H1 (cell line): Measurements from ENCODE around the gene CDHR5. TPM values are rescaled to one million over a fixed set of nuclear protein-coding genes. Genes with fewer than 3 reads are reported as not detected.

Experiments
- BCL11A ChIP-seq, 2 experiments: IDR thresholded peaks; one replicate each; pipeline ENCODE4 v1.6.1; 2011; ENCODE audit warnings: low read depth in 2 of 2, low read length in 2 of 2, mild to moderate bottlenecking in 2 of 2
- CBX5 ChIP-seq: fragments of 300-800, 300-1000 bp; sonication (generic); IDR thresholded peaks from 2 replicates; pipeline ENCODE4 v1.7.1; 2016; ENCODE audit warnings: antibody characterized with exemption, low read length, low read depth
- FOSL1 ChIP-seq: IDR thresholded peaks from 2 replicates; pipeline ENCODE4 v1.6.1; 2011; ENCODE audit warnings: mild to moderate bottlenecking, low read depth, low read length, moderate library complexity; ENCODE audit not compliant: insufficient read depth
- KDM5A ChIP-seq: fragments of 200-600 bp; IDR thresholded peaks from 2 replicates; pipeline ENCODE4 v1.7.1; 2012; ENCODE audit warnings: mild to moderate bottlenecking, low read length, inconsistent platforms, mixed read lengths
- PHF8 ChIP-seq: fragments of 200-600 bp; sonication (generic); conservative IDR thresholded peaks from 2 replicates; pipeline ENCODE4 v1.7.1; 2012; ENCODE audit warnings: low read depth, mild to moderate bottlenecking, inconsistent platforms, low read length, moderate library complexity
- POU5F1 ChIP-seq: IDR thresholded peaks from 2 replicates; pipeline ENCODE4 v1.6.1; 2011; ENCODE audit warnings: low read depth, mild to moderate bottlenecking, low read length, moderate library complexity
- SIN3A ChIP-seq, 2 experiments: IDR thresholded peaks in 1 of 2; conservative IDR thresholded peaks in 1 of 2; 2 replicates each; pipeline ENCODE4 v1.6.1; 2011 to 2012; ENCODE audit warnings: low read length in 2 of 2, improper control_type of control experiment in 1 of 2, low read depth in 1 of 2, mild to moderate bottlenecking in 1 of 2
- SP2 ChIP-seq: IDR thresholded peaks from 2 replicates; pipeline ENCODE4 v1.6.1; 2012; ENCODE audit warnings: mild to moderate bottlenecking, low read length, inconsistent platforms
- SP4 ChIP-seq: IDR thresholded peaks from 2 replicates; pipeline ENCODE4 v1.6.1; 2012; ENCODE audit warnings: low read length, inconsistent platforms
- TBP ChIP-seq: IDR thresholded peaks from 2 replicates; pipeline ENCODE4 v1.6.1; 2011; ENCODE audit warnings: low read depth, low read length, improper control_type of control experiment
- polyA plus RNA-seq, 7 experiments: library from polyadenylated mRNA; depleted of rRNA in 3 of 7; stranded (reverse) in 5 of 7; unstranded in 2 of 7; fragments of >200 nt in 5 of 7; fragments of 200-250 nt in 2 of 7; gene quantifications; 1 replicate in 5 of 7; 2 replicates in 1 of 7; 4 replicates in 1 of 7; pipeline versions ENCODE4 v1.2.1 to v1.2.3, GENCODE V29; 2011 to 2013; ENCODE audit warnings: missing spikeins in 2 of 7, mixed read lengths in 2 of 7
- total RNA-seq: library from RNA; stranded (reverse); fragmentation: NEBNext Ultra II Directional; extraction: Animal tissue kit (Norgen Biotek cat#: 25700); gene quantifications from 2 replicates; pipeline ENCODE4 v1.2.1, GENCODE V29; 2021
- TF ChIP-seq, protein P1 (sequence below): fragments of 300-600 bp; sonication (generic); IDR thresholded peaks from 2 replicates; pipeline ENCODE4 v1.7.1; 2012; ENCODE audit warnings: low read length, moderate library complexity, mild to moderate bottlenecking, inconsistent platforms; ENCODE audit not compliant: insufficient replicate concordance

Gene CDHR5
- total and polyA plus RNA-seq, 2 of the 8 experiments (the other 6 are each of a cell fraction or from before 2014, with no cell fraction given), result not detected

DNA sequence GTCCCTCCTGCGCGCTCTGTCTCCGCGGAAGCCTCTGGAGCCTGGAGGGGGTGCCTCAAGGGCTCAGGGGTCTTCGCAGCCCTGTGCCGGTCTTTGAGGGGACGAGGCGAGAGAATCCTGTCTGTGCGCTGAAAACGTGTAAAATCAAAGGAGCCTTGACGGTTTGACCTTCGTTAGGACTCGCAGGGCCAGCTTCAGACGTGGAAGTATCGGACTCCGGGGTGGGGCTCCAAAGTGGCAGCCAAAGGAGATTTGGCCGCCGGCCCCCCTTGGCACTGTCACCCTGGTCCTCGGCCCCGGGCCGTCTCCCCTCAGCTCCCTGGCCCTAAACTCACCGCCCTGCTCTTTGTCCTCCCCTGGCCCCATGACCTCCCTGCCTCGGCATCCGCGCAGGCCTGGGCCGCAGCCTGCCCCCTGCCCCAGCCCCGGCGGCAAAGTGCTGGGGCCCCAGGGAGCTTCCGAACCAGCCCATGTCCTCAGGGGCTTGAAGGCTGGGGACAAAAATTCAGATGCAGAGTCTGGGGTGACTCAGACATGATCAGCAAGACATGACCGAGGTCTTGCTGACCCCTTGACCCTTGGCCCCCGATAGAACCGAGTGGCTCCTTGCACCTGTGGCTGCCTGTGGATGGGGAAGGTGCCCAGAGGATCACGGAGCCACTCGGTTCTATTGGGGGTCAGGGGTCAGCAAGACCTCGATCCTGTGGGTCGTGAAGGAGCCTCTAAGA is 55.4 kb downstream of the CDHR5 start (continued):
- TF ChIP-seq, protein P1, sequence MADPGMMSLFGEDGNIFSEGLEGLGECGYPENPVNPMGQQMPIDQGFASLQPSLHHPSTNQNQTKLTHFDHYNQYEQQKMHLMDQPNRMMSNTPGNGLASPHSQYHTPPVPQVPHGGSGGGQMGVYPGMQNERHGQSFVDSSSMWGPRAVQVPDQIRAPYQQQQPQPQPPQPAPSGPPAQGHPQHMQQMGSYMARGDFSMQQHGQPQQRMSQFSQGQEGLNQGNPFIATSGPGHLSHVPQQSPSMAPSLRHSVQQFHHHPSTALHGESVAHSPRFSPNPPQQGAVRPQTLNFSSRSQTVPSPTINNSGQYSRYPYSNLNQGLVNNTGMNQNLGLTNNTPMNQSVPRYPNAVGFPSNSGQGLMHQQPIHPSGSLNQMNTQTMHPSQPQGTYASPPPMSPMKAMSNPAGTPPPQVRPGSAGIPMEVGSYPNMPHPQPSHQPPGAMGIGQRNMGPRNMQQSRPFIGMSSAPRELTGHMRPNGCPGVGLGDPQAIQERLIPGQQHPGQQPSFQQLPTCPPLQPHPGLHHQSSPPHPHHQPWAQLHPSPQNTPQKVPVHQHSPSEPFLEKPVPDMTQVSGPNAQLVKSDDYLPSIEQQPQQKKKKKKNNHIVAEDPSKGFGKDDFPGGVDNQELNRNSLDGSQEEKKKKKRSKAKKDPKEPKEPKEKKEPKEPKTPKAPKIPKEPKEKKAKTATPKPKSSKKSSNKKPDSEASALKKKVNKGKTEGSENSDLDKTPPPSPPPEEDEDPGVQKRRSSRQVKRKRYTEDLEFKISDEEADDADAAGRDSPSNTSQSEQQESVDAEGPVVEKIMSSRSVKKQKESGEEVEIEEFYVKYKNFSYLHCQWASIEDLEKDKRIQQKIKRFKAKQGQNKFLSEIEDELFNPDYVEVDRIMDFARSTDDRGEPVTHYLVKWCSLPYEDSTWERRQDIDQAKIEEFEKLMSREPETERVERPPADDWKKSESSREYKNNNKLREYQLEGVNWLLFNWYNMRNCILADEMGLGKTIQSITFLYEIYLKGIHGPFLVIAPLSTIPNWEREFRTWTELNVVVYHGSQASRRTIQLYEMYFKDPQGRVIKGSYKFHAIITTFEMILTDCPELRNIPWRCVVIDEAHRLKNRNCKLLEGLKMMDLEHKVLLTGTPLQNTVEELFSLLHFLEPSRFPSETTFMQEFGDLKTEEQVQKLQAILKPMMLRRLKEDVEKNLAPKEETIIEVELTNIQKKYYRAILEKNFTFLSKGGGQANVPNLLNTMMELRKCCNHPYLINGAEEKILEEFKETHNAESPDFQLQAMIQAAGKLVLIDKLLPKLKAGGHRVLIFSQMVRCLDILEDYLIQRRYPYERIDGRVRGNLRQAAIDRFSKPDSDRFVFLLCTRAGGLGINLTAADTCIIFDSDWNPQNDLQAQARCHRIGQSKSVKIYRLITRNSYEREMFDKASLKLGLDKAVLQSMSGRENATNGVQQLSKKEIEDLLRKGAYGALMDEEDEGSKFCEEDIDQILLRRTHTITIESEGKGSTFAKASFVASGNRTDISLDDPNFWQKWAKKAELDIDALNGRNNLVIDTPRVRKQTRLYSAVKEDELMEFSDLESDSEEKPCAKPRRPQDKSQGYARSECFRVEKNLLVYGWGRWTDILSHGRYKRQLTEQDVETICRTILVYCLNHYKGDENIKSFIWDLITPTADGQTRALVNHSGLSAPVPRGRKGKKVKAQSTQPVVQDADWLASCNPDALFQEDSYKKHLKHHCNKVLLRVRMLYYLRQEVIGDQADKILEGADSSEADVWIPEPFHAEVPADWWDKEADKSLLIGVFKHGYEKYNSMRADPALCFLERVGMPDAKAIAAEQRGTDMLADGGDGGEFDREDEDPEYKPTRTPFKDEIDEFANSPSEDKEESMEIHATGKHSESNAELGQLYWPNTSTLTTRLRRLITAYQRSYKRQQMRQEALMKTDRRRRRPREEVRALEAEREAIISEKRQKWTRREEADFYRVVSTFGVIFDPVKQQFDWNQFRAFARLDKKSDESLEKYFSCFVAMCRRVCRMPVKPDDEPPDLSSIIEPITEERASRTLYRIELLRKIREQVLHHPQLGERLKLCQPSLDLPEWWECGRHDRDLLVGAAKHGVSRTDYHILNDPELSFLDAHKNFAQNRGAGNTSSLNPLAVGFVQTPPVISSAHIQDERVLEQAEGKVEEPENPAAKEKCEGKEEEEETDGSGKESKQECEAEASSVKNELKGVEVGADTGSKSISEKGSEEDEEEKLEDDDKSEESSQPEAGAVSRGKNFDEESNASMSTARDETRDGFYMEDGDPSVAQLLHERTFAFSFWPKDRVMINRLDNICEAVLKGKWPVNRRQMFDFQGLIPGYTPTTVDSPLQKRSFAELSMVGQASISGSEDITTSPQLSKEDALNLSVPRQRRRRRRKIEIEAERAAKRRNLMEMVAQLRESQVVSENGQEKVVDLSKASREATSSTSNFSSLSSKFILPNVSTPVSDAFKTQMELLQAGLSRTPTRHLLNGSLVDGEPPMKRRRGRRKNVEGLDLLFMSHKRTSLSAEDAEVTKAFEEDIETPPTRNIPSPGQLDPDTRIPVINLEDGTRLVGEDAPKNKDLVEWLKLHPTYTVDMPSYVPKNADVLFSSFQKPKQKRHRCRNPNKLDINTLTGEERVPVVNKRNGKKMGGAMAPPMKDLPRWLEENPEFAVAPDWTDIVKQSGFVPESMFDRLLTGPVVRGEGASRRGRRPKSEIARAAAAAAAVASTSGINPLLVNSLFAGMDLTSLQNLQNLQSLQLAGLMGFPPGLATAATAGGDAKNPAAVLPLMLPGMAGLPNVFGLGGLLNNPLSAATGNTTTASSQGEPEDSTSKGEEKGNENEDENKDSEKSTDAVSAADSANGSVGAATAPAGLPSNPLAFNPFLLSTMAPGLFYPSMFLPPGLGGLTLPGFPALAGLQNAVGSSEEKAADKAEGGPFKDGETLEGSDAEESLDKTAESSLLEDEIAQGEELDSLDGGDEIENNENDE, result no peak
- TF ChIP-seq FOSL1, result no peak
- TF ChIP-seq POU5F1, result no peak
- no peak for TF ChIP-seq CBX5
- TF ChIP-seq SP4, result no peak
- TF ChIP-seq TBP, result no peak
- no peak for TF ChIP-seq PHF8
- no peak for TF ChIP-seq SP2
- TF ChIP-seq BCL11A (IDR thresholded peaks at IDR 0.05; ENCODE audit: low read depth in 2 of 2, low read length in 2 of 2), result no peak
- TF ChIP-seq KDM5A, result no peak
- no peak for TF ChIP-seq SIN3A (conservative IDR thresholded peaks at IDR 0.05 in 1 of 2, IDR thresholded peaks at IDR 0.05 in 1 of 2; ENCODE audit: low read depth in 1 of 2, low read length in 2 of 2)
